Effector memory CD4-positive, alpha-beta T cell (primary cell): ENCODE measurements around the gene SP3.
"Not testable (repeated sequence)": the region's sequence is repeated elsewhere in the genome, so short reads cannot be mapped to it uniquely, and the experiment has no call there.

Experiments used
- DNase-seq, 3 donors: peaks; one replicate each; pipeline ENCODE4 v3.0.0-alpha.2; 2020
- H3K27ac ChIP-seq: 2 replicates; pipeline ENCODE4 v1.7.0; 2013; ENCODE audit warnings: mild to moderate bottlenecking, low read length, moderate library complexity; ENCODE audit not compliant: insufficient read depth, poor library complexity, severe bottlenecking
- H3K27me3 ChIP-seq: replicated peaks from 2 replicates; pipeline ENCODE4 v1.7.0; 2013; ENCODE audit warnings: mild to moderate bottlenecking, low read length; ENCODE audit not compliant: insufficient read depth, control insufficient read depth, poor library complexity, severe bottlenecking
- H3K36me3 ChIP-seq: 2 replicates; pipeline ENCODE4 v1.7.0; 2013; ENCODE audit warnings: mild to moderate bottlenecking, low read length, moderate library complexity; ENCODE audit not compliant: control insufficient read depth, insufficient read depth
- H3K4me1 ChIP-seq: 2 replicates; pipeline ENCODE4 v1.7.0; 2013; ENCODE audit warnings: low read length, mild to moderate bottlenecking; ENCODE audit not compliant: control insufficient read depth, insufficient read depth, poor library complexity, severe bottlenecking
- H3K4me3 ChIP-seq: 2 replicates; pipeline ENCODE4 v1.7.0; 2013; ENCODE audit warnings: low read length, low read depth, mild to moderate bottlenecking; ENCODE audit not compliant: insufficient read depth, poor library complexity, severe bottlenecking
- H3K9me3 ChIP-seq: 2 replicates; pipeline ENCODE4 v1.7.0; 2013; ENCODE audit warnings: mild to moderate bottlenecking, low read length, moderate library complexity; ENCODE audit not compliant: control insufficient read depth

SP3 gene

GRCh38 chr2:173898996-173899395, 66.2 kb downstream of the SP3 start:
- Histone ChIP-seq H3K27ac (no peak overlapping the region), H3K36me3 (no peaks in the 10 kb centered on the region), H3K27me3 (no peaks in the 10 kb centered on the region), H3K9me3 (no peaks in the 10 kb centered on the region), H3K4me3 (no peak overlapping the region), H3K4me1 (peaks cover 4% of the 10 kb centered on the region)
- no peak for DNase-seq

- H3K9me3 ChIP-seq: no peaks in the 10 kb centered on the region
Observed at GRCh38 chr2:173898178-173898668, 67.0 kb downstream of the SP3 start.

GRCh38 chr2:173896755-173897154, 68.4 kb downstream of the SP3 start:
- no peak for DNase-seq
- no peaks in the 10 kb centered on the region for H3K27me3 ChIP-seq
- no peak overlapping the region for H3K27ac ChIP-seq
- H3K4me3 ChIP-seq: no peak overlapping the region
- H3K36me3 ChIP-seq: no peaks in the 10 kb centered on the region
- H3K4me1 ChIP-seq: peaks cover 4% of the 10 kb centered on the region
- no peaks in the 10 kb centered on the region for H3K9me3 ChIP-seq

More at GRCh38 chr2:173898178-173898668, 67.0 kb downstream of the SP3 start:
- H3K4me1 ChIP-seq: peaks cover 4% of the 10 kb centered on the region
- no peak overlapping the region for H3K27ac ChIP-seq
- H3K27me3 ChIP-seq: no peaks in the 10 kb centered on the region
- DNase-seq: no peak
- H3K36me3 ChIP-seq: no peaks in the 10 kb centered on the region
- no peak overlapping the region for H3K4me3 ChIP-seq

GRCh38 chr2:173892341-173892740, 72.8 kb downstream of the SP3 start:
- no peaks in the 10 kb centered on the region for H3K9me3 ChIP-seq
- no peak for DNase-seq
- H3K36me3 ChIP-seq: no peaks in the 10 kb centered on the region
- H3K4me3 ChIP-seq: peak overlapping the region; percentile 22
- no peaks in the 10 kb centered on the region for H3K4me1 ChIP-seq
- H3K27me3 ChIP-seq: peaks cover 8% of the 10 kb centered on the region
- H3K27ac ChIP-seq: no peak overlapping the region

DNA sequence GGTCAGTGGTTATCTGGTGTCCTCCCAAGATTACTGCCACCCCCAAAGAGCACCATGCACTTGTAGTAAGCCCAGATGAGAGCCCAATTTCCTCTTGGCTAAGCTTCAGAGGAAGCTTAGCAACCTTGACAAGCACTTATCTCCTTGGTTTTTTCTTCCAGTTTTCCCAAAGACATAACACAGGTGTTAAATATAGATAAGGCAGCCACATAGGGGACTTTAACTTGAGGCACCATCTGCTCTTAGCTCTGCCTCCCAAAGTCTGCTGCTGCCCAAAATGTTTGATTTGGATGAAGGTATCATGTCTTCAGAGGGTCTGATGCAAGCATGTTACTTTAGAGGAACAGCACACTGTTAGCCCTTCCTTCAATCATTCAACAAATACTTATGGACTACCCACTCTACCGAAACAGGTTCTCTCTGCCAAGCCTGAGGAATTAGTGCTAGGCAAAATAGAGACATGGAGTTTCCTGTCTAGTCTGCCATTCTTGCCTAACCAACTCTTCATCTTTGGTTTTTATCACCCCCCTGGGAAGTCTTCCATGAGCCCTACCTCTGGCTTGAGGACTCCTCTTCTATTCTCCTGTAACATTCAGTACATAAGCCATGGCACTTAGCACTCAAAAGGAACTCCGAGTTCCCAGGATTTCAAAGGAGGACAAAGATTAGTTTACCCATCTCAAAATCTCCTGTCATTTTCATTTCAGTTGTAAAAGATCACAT, 73.7 kb downstream of the SP3 start:
- no peak for DNase-seq
- Histone ChIP-seq H3K4me3 (no peak overlapping the region), H3K4me1 (no peaks in the 10 kb centered on the region), H3K27me3 (peaks cover 8% of the 10 kb centered on the region), H3K27ac (no peak overlapping the region), H3K36me3 (no peaks in the 10 kb centered on the region), H3K9me3 (no peaks in the 10 kb centered on the region)

GRCh38 chr2:173889464-173889863, 75.7 kb downstream of the SP3 start:
- H3K36me3 ChIP-seq, H3K9me3 ChIP-seq, H3K4me3 ChIP-seq, H3K27me3 ChIP-seq, DNase-seq, H3K4me1 ChIP-seq, H3K27ac ChIP-seq: not testable (repeated sequence)

DNA sequence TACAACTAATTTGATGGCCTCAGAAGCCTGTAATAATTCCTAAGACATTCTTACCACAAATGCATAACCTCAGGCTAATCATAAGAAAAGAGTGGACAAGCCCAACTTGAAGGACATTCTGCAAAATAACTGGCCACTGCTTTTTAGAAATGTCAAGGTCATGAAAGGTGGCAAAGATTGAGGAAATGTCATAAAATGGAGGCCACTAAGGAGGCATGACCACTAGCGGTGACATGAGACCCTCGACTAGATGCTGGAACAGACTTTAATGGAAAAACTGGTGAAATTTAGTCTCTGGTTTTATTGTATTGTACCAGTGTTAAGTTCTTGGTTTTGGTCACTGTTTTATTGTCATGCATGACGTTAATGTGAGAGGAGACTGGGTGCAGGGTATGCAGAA, 78.6 kb downstream of the SP3 start:
- peaks cover 7% of the 10 kb centered on the region for H3K27me3 ChIP-seq
- DNase-seq: no peak
- H3K27ac ChIP-seq: no peak overlapping the region
- no peak overlapping the region for H3K4me3 ChIP-seq
- no peaks in the 10 kb centered on the region for H3K9me3 ChIP-seq
- H3K36me3 ChIP-seq: no peaks in the 10 kb centered on the region
- H3K4me1 ChIP-seq: no peaks in the 10 kb centered on the region

- peak in 1 of 3 donors; percentile 4 for DNase-seq
- no peak overlapping the region for H3K4me3 ChIP-seq
Observed at GRCh38 chr2:173884025-173884802, 81.0 kb downstream of the SP3 start.

GRCh38 chr2:173881886-173882285, 83.3 kb downstream of the SP3 start:
- H3K36me3 ChIP-seq: no peaks in the 10 kb centered on the region
- H3K4me1 ChIP-seq: no peaks in the 10 kb centered on the region
- H3K27me3 ChIP-seq: no peaks in the 10 kb centered on the region
- H3K27ac ChIP-seq: no peak overlapping the region
- H3K4me3 ChIP-seq: no peak overlapping the region
- H3K9me3 ChIP-seq: no peaks in the 10 kb centered on the region
- DNase-seq: no peak

More at GRCh38 chr2:173884025-173884802, 81.0 kb downstream of the SP3 start:
- H3K4me1 ChIP-seq: no peaks in the 10 kb centered on the region
- H3K36me3 ChIP-seq: no peaks in the 10 kb centered on the region
- H3K27me3 ChIP-seq: no peaks in the 10 kb centered on the region
- H3K27ac ChIP-seq: no peak overlapping the region
- H3K9me3 ChIP-seq: no peaks in the 10 kb centered on the region

GRCh38 chr2:173881461-173881860, 83.7 kb downstream of the SP3 start:
- no peak overlapping the region for H3K27ac ChIP-seq
- H3K36me3 ChIP-seq: no peaks in the 10 kb centered on the region
- no peak for DNase-seq
- H3K9me3 ChIP-seq: no peaks in the 10 kb centered on the region
- H3K4me1 ChIP-seq: no peaks in the 10 kb centered on the region
- H3K27me3 ChIP-seq: no peaks in the 10 kb centered on the region
- H3K4me3 ChIP-seq: no peak overlapping the region
